Epithelial cell of proximal tubule (primary cell): ENCODE measurements around the gene ZC3H12A. TPM values are rescaled to one million over a fixed set of nuclear protein-coding genes. Genes with fewer than 3 reads are reported as not detected.

Experiments
- DNase-seq: peaks from one replicate; pipeline ENCODE4 v3.0.0-alpha.2; 2011; ENCODE audit warnings: low read depth
- H3K4me3 ChIP-seq: 2 replicates; pipeline ENCODE4 v1.5.1; 2011; ENCODE audit warnings: low read depth, mild to moderate bottlenecking, low read length
- CTCF ChIP-seq: conservative IDR thresholded peaks from 2 replicates; pipeline ENCODE4 v1.5.1; 2012; ENCODE audit warnings: low read depth, mild to moderate bottlenecking, low read length
- total RNA-seq: library from RNA; depleted of rRNA; stranded (reverse); fragments of >200 nt; gene quantifications from 2 replicates; pipeline ENCODE4 v1.2.3, GENCODE V29; 2015

Gene ZC3H12A
- total RNA-seq, 1 donor from 2014 or later = 16.0 TPM

GRCh38 chr1:37477946-37478345 is 3.6 kb downstream of the ZC3H12A start:
- H3K4me3 ChIP-seq = peak overlapping the region; percentile 71
- TF ChIP-seq CTCF = no peak
- DNase-seq = no peak

- TF ChIP-seq CTCF = no peak
- no peak for DNase-seq
- H3K4me3 ChIP-seq = peak overlapping the region; percentile 71
Observed at GRCh38 chr1:37478451-37478881, 4.1 kb downstream of the ZC3H12A start.

DNA sequence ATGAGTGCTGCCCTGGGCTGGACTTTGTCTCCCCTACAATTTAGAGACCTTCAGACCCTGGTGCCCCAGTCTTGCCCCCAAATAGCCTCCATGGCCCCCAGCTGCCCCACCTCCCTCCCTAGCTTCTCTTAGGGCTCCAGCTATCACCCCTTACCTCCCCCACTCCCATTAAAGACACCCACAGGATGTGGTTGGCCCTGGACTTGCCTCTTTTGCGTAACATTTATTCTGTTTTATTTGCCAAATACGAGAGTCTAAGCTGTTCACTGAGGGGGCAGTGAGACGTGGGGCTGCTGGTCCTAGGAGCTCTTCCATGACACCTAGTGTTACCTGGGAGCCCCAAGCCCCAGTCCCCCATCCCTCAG is 4.5 kb downstream of the ZC3H12A start:
- DNase-seq = no peak
- TF ChIP-seq CTCF = no peak
- peak overlapping the region; percentile 71 for H3K4me3 ChIP-seq

- no peak for DNase-seq
- H3K4me3 ChIP-seq = peak overlapping the region; percentile 71
- TF ChIP-seq CTCF = no peak
Observed at GRCh38 chr1:37479255-37480124, 5.1 kb downstream of the ZC3H12A start.

DNA sequence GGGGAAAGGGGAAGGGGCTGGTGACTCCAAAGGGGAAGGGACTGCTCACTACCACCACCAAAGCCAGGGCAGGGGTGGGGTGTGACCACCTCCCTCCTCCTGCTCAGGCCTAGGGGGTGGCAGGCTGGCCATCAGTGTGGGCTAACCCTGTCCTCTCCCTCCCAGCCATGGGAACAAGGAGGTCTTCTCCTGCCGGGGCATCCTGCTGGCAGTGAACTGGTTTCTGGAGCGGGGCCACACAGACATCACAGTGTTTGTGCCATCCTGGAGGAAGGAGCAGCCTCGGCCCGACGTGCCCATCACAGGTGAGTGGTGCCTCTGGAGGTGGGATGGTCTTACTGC is 5.7 kb downstream of the ZC3H12A start:
- no peak for DNase-seq
- no peak for TF ChIP-seq CTCF
- H3K4me3 ChIP-seq = peak overlapping the region; percentile 71

DNA sequence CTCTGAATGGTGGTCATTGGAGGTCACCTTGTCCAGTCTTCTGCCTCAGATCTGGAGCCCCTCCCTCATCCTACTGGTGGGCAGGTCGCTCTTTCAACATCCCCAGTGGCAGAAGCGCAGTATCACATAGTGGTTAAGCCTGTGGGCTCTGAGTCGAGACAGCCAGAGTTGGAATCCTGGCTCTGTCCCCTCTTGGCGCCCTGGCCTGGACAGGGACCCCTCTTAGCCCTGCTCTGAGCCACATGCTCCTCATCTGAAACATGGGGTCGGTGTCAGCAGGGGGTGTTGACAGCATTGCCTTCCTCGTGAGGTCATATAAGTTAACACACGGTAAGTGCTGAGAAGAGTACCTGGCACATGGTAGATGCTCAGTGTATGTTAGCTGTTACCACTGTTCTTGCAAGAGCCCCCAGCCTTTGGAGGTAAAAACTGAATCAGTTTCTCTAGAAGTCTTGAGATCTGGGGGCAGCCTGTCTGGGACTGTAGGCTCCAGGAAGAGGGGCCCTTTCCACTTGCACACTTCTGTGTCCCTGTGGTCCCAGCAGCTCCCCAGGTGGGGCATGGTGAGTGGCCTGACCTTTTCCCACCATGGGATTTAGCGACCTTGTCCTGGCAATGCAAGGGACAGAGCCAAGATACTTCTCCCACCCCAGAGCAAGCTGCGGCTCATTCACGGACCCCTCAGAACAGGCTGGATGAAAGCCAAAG is 6.4 kb downstream of the ZC3H12A start:
- H3K4me3 ChIP-seq = no peak overlapping the region
- DNase-seq = no peak
- no peak for TF ChIP-seq CTCF
